GM19238 (cell line): ENCODE data around the gene PARD6A.

ENCODE experiments used
- DNase-seq: peaks from one replicate; pipeline ENCODE4 v3.0.0; 2011; ENCODE audit warnings: low spot score; ENCODE audit not compliant: insufficient read length

PARD6A gene

DNA sequence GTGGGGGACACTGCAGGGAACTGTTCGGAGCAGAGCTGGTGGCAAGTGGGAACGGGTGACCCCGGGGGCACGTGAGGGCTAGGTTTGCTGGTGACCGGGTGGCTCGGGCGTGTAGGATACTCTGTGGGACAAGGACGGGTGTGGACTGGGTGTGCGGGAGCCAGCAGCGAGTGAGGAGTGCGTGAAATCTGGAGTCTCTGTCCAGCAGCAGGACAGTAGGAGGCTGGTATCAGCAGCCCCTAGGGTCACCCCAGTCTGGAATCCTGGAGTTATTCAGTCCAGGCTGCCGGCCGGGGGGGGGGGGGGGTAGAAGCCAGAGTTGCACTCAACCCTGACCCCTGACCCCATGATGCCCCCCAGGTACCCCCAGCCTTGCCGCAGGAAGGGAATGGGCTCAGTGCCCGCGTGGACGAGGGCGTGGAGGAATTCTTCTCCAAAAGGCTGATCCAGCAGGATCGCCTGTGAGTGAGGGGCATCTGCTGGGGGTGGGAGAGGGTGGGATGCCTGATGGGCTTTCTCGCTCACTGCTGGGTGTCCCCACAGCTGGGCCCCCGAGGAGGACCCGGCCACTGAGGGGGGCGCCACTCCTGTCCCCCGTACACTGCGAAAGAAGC lies 6.9 kb upstream of the PARD6A start:
- no peak for DNase-seq

DNA sequence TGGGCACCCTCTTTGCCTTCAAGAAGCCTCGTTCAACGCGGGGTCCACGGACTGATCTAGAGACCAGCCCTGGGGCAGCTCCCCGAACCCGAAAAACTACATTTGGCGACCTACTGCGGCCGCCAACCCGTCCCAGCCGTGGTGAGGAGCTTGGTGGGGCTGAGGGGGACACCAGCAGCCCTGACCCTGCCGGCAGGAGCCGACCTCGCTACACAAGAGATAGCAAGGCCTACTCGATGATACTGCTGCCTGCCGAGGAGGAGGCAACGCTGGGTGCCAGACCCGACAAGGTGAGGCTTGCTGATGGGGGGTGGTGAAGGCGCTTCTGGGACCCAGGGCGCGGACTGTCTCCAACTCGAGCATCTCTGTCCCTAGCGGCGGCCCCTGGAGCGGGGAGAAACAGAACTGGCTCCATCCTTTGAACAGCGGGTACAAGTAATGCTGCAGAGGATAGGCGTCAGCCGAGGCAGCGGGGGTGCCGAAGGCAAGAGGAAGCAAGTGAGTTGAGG lies 6.3 kb upstream of the PARD6A start:
- DNase-seq = no peak

DNA sequence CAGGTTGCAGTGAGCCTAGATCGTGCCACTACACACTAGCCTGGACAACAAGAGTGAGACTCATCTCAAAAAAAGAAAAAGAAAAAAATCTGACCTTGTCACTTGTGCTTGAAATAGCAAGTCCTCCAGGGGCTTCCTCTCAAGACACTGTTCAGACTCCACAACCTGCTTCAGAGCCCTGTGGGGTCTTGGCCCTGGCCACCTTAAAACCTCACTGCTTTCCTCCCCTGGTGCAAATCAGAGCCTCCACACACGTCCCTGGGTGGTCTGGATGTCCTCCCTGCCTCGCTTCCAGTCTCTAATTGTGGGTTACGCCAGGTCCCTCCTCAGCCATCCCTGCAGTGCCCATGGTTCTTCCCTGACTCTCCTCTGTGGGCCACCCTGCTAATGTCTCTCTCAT lies 5.4 kb upstream of the PARD6A start:
- no peak for DNase-seq

DNA sequence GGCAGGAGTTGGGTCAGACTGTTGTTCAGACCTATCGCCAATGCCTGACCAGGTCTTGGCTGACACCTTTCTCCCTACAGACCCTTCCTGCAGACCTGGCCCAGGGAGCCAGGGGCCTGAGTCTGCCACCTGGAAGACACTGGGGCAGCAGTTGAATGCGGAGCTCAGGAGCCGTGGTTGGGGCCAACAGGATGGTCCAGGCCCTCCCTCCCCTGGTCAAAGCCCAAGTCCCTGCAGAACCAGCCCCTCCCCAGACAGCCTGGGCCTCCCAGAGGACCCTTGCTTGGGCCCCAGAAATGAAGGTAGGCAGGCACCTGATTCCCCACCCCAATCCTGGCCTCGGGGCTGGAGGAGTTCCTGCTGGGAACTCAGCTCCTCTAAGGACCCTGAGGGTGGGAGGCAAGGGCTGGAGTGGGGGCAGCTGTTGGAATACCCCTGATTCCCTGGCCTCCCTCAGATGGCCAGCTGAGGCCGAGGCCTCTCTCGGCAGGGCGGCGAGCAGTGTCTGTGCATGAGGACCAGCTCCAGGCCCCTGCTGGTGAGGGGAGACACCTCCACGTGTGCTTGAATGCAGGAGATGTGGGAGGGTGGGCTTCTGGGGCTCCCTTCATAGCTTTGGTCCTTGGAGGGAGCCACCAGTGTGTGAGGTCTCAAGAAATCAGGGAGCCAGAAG lies 4.3 kb upstream of the PARD6A start:
- no peak for DNase-seq

DNA sequence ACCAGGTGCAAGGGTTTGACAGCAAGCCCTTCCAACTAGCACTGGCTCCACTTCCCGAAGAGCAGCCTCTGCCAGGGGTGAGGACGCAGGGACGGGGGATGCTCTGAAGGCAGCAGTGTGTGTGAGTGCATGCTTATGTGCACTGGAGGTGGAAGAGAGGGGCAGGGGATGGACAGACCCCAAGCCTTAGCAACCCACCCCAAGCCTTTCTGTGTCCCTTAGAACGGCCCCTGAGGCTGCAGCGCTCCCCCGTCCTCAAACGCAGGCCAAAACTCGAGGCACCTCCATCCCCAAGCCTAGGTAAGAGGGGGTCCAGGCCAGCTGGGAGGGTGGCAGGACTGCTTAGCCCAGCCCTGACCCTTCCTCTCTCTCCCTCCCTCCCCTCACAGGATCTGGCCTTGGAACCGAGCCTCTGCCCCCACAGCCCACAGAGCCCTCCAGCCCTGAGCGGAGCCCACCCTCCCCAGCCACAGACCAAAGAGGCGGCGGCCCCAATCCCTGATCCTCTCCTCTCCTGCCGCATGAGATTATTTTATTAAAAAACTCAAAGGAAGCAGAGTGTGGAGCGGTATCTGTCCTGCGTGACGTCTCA lies 3.6 kb upstream of the PARD6A start:
- no peak for DNase-seq

DNA sequence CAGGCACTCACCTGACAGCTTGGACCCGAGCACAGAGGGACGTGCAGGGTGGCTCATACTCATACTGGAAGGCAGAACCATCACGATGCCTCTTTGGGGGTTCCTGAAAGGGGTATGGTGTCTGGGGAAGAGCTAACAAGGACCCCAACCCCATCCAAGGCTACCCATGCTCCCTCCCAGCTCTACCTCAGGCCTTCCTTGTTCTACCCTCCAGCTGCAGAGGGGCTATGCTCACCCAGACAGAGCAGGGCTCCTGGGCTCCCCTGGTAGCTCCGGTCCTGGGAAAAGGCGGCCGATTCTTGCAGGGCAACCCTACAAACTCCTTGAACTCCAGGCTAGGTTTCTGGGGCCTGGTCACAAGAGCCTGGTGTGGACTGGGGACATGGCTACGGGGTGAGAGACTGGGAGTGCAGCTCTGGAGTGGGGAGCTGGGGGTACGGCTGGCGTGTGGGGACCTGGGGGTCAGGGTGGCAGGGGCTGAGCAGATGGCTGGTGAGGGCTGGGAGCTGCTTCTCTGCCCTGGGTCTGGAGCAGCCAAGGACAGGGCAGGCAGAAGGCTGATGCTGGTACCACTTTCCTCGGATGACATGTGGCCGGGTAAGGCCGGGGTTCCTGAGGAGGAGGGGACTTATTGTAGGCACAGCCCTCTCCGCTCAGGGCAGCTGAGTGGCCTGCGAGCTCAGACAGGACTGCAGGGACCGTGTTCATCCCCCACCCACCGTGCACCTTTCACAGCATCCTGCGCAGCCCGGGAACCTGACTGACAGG lies 2.8 kb upstream of the PARD6A start:
- DNase-seq = no peak

DNA sequence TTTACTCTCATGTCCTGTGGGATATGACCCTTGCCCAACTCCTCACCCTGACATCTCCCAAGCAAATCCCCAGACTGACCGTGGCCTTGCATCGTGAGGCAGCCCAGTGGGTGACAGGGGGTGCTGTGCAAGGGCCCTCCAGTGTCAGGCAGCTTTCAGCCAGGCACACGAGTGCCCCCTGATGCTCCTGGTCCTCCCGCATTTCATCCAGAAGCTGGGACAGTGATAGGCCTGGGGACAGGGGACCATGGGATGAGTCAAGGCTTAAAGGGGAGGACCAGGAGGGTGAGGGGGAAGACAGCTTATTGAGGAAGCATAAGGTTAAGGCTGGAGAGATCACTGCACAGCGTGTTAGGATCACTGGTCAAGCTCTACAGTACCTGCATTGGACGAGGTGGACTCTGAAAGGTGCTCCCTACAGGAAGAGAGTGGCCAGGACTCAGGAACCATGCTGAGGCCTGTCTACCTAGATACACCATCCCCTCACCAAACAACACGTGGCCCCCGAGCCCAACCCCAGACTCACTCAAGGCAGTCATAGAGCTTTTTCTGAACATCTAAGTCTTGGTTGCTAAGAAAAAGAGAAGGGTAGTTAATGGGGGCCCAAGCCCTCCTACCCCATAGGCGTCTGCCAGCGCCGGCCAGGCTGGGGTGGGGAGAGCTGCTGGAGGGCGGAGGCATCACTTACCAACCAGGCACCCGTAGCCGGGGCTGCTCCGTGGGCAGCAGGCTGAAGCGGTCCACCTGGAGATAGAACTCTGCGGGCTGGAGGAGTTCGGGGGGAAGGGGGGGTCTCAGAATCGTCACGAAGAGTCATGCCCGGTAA lies 1.7 kb upstream of the PARD6A start:
- DNase-seq = no peak

DNA sequence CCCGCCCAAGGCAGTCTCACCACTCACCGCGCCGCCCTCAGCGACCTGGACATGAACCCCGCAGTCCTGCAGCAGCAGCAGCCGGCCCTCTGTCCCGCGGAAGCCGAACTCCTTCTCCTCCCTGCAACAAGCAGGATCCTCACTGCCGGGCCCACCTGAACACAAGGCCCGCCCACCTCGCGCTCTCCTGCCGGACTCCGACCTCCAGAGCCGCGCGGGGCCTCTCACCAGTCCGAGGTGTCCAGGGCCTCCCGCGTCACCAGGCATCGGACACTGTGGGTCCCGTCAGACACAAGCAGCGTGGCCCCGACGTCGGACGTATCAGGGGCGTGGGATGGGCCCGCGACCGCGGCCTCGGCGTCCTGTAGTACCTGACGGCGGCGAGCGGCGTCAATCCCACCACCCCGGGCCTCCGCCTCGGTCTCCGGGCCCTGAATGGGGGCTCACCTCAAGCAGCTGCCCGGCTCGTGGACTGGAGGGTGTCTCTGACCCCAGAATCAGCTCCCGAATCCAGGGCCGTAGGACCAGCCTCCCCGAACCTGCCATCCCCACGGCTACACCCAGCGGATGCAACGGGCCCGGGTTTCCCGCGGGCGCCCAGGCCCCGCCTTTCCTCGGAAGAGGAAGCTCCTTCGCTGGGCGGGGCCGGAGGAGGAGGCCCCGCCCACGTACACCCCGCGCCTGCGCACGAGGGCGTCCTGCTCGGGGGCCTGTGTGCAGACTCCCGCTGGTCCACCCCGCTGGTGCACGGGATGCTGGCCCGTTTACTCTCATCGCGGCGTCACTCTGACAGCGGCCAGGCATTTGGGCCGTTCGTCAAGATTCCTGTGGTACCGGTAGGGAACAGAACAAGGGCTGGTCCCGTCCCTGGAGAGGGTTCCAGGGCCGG lies 841 bp upstream of the PARD6A start, which contains the start of gene ACD:
TSS of gene ACD (minus strand) at position 586 of the 889 bp plus-strand sequence. CDS start at position 546, 40 bp downstream.
- peak; percentile 100 for DNase-seq

DNA sequence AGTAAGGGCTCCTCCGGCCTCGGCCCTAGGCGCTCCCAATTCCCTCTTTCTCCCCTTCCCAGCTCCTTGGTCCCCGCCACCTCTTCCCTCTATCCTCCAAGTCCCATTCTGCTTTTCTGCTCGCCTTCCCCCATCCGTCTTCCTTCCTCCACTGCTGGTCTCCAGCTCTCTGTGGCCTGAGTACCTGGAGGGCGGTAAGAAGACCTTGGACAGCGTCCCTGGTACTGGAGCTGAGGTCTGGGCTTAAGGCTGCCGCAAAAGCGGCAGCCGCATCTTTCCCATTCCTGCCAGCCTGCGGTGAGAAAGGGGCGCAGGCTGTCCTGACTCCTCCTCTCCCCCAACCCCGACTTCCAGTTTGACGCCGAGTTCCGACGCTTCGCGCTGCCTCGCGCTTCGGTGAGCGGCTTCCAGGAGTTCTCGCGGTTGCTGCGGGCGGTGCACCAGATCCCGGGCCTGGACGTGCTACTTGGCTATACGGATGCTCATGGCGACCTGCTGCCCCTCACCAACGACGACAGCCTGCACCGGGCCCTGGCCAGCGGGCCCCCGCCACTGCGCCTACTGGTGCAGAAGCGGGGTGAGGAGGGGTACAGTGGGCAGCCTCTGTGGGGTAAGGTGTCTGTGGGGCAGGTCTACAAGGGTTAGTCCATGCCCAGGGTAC lies 471 bp downstream of the PARD6A start:
- no peak for DNase-seq

DNA sequence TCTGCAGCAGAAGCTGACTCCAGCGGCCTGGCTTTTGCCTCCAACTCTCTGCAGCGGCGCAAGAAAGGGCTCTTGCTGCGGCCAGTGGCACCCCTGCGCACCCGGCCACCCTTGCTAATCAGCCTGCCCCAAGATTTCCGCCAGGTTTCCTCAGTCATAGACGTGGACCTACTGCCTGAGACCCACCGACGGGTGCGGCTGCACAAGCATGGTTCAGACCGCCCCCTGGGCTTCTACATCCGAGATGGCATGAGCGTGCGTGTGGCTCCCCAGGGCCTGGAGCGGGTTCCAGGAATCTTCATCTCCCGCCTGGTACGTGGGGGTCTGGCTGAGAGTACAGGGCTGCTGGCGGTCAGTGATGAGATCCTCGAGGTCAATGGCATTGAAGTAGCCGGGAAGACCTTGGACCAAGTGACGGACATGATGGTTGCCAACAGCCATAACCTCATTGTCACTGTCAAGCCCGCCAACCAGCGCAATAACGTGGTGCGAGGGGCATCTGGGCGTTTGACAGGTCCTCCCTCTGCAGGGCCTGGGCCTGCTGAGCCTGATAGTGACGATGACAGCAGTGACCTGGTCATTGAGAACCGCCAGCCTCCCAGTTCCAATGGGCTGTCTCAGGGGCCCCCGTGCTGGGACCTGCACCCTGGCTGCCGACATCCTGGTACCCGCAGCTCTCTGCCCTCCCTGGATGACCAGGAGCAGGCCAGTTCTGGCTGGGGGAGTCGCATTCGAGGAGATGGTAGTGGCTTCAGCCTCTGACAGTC lies 1.3 kb downstream of the PARD6A start:
- DNase-seq = no peak

DNA sequence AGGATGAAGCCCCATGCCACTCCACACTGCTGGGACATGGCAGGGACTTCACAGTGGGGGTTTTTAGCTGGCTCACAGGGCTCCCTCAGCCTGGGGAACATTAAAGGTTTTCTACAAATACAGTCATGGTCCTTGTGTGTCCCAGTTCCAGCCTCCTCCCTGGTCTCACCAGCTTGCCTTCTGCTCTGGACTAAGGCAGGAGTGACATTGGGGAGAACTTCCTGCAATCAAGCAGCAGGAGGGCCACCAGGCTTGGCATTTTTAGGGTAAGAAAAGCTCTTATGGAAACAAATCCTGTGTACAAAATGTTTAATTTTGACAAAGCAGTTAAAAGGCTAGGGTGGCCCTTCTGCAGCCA lies 1.9 kb downstream of the PARD6A start:
- DNase-seq = no peak

DNA sequence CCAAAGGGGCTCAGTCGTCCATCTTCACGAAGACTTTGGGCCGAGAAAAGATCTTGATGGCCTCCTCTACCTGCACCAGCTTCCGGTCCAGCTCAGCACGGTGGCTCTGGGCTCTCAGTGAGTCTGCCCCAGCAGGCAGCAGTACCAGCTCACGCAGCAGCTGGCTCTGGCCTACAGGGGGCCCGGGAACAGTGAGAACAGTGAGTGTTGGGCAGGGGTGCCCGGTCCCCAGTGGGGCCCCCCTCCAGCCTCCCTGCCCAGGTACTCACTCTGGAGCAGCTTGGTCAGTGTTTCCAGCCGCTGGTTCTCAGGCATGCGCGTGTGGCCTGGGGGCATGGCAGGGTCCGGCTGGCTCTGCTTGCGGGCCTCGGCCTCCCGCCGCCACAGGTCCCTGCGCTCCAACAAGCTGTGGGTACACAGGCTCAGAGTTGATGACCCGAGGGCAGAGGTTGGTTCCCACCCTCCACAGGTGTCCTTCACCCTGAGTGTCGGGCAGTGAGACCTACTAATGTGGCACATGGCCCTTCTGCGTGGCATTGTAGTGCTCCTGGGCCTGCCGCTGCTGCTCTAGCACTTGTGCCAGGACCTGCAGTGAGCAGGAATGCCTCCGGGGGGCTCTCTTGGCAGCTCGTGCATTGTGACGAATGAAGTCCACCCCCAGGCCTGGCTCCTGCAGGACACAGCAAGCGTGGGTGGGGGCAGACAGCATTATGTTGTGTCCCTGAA lies 2.6 kb downstream of the PARD6A start:
- DNase-seq = no peak

DNA sequence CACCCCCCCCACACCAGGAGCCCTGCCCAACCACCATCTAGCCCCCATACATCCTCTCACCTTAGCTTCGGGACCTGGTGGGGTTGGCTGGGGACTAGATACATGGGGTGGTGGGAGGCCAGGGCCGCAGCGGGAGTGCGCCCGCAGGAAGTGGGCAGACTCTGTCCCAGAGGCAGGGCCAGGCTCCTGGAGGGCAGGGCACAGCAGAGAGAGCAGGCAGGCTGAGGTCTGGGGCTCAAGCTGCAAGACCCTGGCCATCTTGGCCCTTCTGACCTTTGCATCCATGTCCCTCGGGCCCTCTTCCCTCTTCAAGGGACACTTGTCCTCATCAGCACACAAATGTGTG lies 3.1 kb downstream of the PARD6A start:
- no peak for DNase-seq

DNA sequence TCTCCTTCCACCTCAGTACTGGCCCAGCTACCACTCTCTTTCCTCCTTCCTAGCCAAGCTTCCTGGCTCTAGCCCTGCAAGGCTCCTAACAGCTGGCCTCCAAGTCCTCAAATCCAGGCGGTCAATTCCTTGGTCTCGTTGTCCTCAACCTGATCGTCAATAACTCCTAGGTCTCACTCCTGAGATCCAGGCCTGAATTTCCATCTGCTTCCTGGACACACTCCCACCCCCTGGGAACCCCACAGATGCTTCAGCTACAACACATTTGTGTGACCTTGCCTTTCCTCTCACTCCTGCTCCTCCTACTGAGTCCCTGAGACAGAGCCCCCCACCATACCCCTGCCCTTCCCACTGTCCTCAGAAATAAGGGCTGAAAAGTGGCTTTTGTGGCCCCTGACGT lies 3.5 kb downstream of the PARD6A start:
- DNase-seq = no peak

DNA sequence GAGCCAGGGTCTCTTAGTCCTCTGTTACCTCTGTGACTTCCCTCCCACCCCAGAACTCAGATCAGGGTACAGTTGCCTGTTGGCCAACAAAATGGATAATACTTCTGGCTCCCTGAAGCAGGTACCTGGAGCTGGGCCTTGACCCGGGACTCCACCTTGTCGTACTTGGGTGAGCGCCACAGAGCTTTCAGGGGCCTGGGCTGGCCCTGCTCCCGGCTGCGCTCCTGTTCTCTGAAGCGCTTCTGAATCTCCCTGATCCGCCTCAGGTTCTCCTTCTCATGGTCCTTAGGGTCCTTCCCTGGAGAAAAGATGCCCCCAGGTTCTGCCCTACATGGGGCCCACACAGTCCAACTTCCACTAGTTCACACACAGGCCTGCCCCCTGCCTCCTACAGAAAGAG lies 4.1 kb downstream of the PARD6A start:
- DNase-seq = no peak

DNA sequence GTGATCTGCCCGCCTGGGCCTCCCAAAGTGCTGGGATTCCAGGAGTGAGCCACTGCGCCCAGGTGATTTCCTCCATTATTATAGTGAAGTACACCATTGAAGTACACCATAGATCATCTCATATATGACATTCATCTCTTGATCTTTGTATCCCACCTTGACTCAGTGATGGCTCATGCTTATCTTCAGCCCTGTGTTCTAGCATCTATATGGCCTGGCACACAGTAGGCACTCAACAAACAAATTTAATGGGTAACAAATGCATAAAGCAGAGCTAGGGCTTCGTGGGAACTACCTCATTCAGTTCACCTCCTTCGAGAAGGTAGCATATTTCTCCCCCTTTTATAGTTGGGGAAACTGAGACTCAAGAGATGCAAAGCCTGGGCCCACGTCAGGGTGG lies 4.8 kb downstream of the PARD6A start:
- DNase-seq = no peak

DNA sequence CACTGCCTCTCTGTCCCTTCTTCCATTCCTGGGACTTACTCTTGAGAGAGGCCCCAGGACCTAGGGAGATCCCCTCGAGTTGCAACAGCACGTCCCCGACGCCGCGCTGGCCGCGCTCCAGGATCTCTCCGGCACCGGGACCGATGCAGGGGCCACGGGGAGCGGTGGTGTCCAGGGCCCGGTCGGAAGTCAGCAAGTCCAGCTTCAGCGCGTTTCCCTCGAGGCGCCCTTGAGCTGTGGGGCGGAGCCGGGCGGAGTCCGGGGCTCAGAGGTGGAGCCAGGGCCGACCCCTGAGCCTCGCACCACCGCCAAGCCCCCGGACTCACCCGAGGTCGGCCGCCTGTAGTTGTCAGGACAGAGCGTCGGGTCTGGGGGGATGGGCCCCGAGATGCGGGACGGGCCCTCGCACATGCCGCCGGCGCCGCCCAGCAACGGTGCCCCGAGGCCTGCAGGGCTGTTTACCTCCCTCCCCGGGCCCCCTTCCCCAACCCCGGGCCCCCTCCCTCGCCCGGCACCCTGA lies 5.3 kb downstream of the PARD6A start:
- DNase-seq = no peak
